Fibroblast of lung (primary cell): Measurements from ENCODE around the gene DGKZ.

ENCODE experiments used
- CTCF ChIP-seq, 2 donors: IDR thresholded peaks in 1 of 2; conservative IDR thresholded peaks in 1 of 2; 1 replicate in 1 of 2; 2 replicates in 1 of 2; pipeline ENCODE4 v1.5.1; 2011 to 2012; ENCODE audit warnings: low read length in 2 of 2, control low read depth in 1 of 2, inconsistent platforms in 1 of 2, low read depth in 1 of 2, mild to moderate bottlenecking in 1 of 2
- EZH2 ChIP-seq: IDR thresholded peaks from 2 replicates; pipeline ENCODE4 v1.5.1; 2012; ENCODE audit warnings: low read length, control low read depth, mild to moderate bottlenecking; ENCODE audit errors: missing control alignments

GRCh38 chr11:46315033-46315738, 32.1 kb upstream of the DGKZ start:
- TF ChIP-seq CTCF (conservative IDR thresholded peaks at IDR 0.05 in 1 of 2, IDR thresholded peaks at IDR 0.05 in 1 of 2; ENCODE audit: low read depth in 1 of 2, low read length in 2 of 2): peak; percentile 91 to 95
- TF ChIP-seq EZH2: no peak
